HepG2 (cell line): ENCODE data around the gene RELB. TPM values are rescaled to one million over a fixed set of nuclear protein-coding genes. Genes with fewer than 3 reads are reported as not detected.

Source experiments
- EZH2 ChIP-seq: conservative IDR thresholded peaks from 2 replicates; pipeline ENCODE4 v1.6.1; 2012; ENCODE audit warnings: mild to moderate bottlenecking, low read depth, low read length, moderate library complexity
- FOXM1 ChIP-seq: sonication (generic); formaldehyde crosslinking; IDR thresholded peaks from 2 replicates; pipeline ENCODE4 v1.5.0; 2020; ENCODE audit warnings: missing genetic modification reagents
- HMG20A ChIP-seq: IDR thresholded peaks from 2 replicates; pipeline ENCODE4 v1.6.1; 2016; ENCODE audit warnings: borderline replicate concordance
- HOXD1 ChIP-seq: sonication (generic); formaldehyde crosslinking; IDR thresholded peaks from 2 replicates; pipeline ENCODE4 v1.5.0; 2020; ENCODE audit warnings: missing genetic modification reagents
- IRX3 ChIP-seq: sonication (generic); formaldehyde crosslinking; IDR thresholded peaks from 2 replicates; pipeline ENCODE4 v1.8.1; 2023; ENCODE audit warnings: mild to moderate bottlenecking, low read depth, missing genetic modification reagents, borderline replicate concordance
- MIXL1 ChIP-seq: IDR thresholded peaks from 2 replicates; pipeline ENCODE4 v1.6.1; 2016
- MXI1 ChIP-seq: IDR thresholded peaks from 3 replicates; pipeline ENCODE4 v1.6.1; 2012; ENCODE audit warnings: low read depth, low read length, inconsistent platforms, borderline replicate concordance
- NBN ChIP-seq: fragments of 450-650 bp; conservative IDR thresholded peaks from 2 replicates; pipeline ENCODE4 v1.6.1; 2017
- NR1H2 ChIP-seq: sonication (generic); formaldehyde crosslinking; IDR thresholded peaks from 2 replicates; pipeline ENCODE4 v1.8.1; 2022; ENCODE audit warnings: low read depth, missing genetic modification reagents, borderline replicate concordance
- RNF219 ChIP-seq: sonication (generic); formaldehyde crosslinking; IDR thresholded peaks from 2 replicates; pipeline ENCODE4 v1.5.0; 2020; ENCODE audit warnings: mild to moderate bottlenecking, missing genetic modification reagents
- UBTF ChIP-seq: sonication (generic); formaldehyde crosslinking; IDR thresholded peaks from 2 replicates; pipeline ENCODE4 v1.4.0; 2020; ENCODE audit warnings: mild to moderate bottlenecking, missing genetic modification reagents
- YY1 ChIP-seq: IDR thresholded peaks from 2 replicates; pipeline ENCODE4 v1.6.1; 2011; ENCODE audit warnings: low read length, low read depth, moderate library complexity, mild to moderate bottlenecking; ENCODE audit not compliant: insufficient read depth, insufficient replicate concordance
- ZC3H13 ChIP-seq: sonication (generic); formaldehyde crosslinking; IDR thresholded peaks from 2 replicates; pipeline ENCODE4 v1.8.1; 2023; ENCODE audit warnings: mild to moderate bottlenecking, missing genetic modification reagents, moderate library complexity
- ZC3H4 ChIP-seq: sonication (generic); formaldehyde crosslinking; IDR thresholded peaks from 2 replicates; pipeline ENCODE4 v1.4.0; 2020; ENCODE audit warnings: missing genetic modification reagents, borderline replicate concordance
- ZFY ChIP-seq: sonication (generic); formaldehyde crosslinking; IDR thresholded peaks from 2 replicates; pipeline ENCODE4 v1.4.0; 2020; ENCODE audit warnings: missing genetic modification reagents
- ZMYM2 ChIP-seq: sonication (generic); formaldehyde crosslinking; IDR thresholded peaks from 2 replicates; pipeline ENCODE4 v1.8.0; 2022; ENCODE audit warnings: mild to moderate bottlenecking, missing genetic modification reagents
- ZNF260 ChIP-seq: sonication (generic); formaldehyde crosslinking; IDR thresholded peaks from 2 replicates; pipeline ENCODE4 v1.4.0; 2020; ENCODE audit warnings: missing genetic modification reagents, low read depth, mild to moderate bottlenecking, borderline replicate concordance
- ZNF275 ChIP-seq: sonication (generic); formaldehyde crosslinking; IDR thresholded peaks from 2 replicates; pipeline ENCODE4 v1.8.0; 2022; ENCODE audit warnings: missing genetic modification reagents, mild to moderate bottlenecking, inconsistent platforms, borderline replicate concordance
- ZNF550 ChIP-seq: sonication (generic); formaldehyde crosslinking; IDR thresholded peaks from 2 replicates; pipeline ENCODE4 v1.4.0; 2020; ENCODE audit warnings: mild to moderate bottlenecking, missing genetic modification reagents, borderline replicate concordance
- ZNF564 ChIP-seq: sonication (generic); formaldehyde crosslinking; IDR thresholded peaks from 2 replicates; pipeline ENCODE4 v1.8.1; 2023; ENCODE audit warnings: mild to moderate bottlenecking, missing genetic modification reagents
- ZNF652 ChIP-seq: IDR thresholded peaks from 2 replicates; pipeline ENCODE4 v1.6.1; 2016; ENCODE audit warnings: low read depth, borderline replicate concordance
- ZNF678 ChIP-seq: sonication (generic); formaldehyde crosslinking; IDR thresholded peaks from 2 replicates; pipeline ENCODE4 v1.4.0; 2020; ENCODE audit warnings: mild to moderate bottlenecking, missing genetic modification reagents
- ZNF781 ChIP-seq: sonication (generic); formaldehyde crosslinking; IDR thresholded peaks from 2 replicates; pipeline ENCODE4 v1.5.1; 2020; ENCODE audit warnings: borderline replicate concordance, mild to moderate bottlenecking, missing genetic modification reagents; ENCODE audit errors: not compliant biosample characterization
- ZNF841 ChIP-seq: sonication (generic); formaldehyde crosslinking; IDR thresholded peaks from 2 replicates; pipeline ENCODE4 v1.8.1; 2023; ENCODE audit warnings: missing genetic modification reagents, borderline replicate concordance
- ZSCAN20 ChIP-seq: sonication (generic); formaldehyde crosslinking; IDR thresholded peaks from 2 replicates; pipeline ENCODE4 v1.4.0; 2020; ENCODE audit warnings: missing genetic modification reagents, mild to moderate bottlenecking, borderline replicate concordance
- polyA plus RNA-seq, 8 experiments: library from polyadenylated mRNA; depleted of rRNA in 3 of 8; stranded (reverse) in 7 of 8; unstranded in 1 of 8; fragments of >200 nt; fragmentation: Illumina TruSeq in 4 of 8; extraction: Trizol in 4 of 8; gene quantifications; 2 replicates each; pipeline versions ENCODE4 v1.2.1 to v1.2.3, GENCODE V29; 2011 to 2016; ENCODE audit warnings: low read depth in 4 of 8, missing spikeins in 1 of 8, mixed read lengths in 1 of 8; ENCODE audit not compliant: insufficient read depth in 1 of 8
- total RNA-seq, 5 experiments: library from RNA; depleted of rRNA; stranded (reverse); fragments of >200 nt; fragmentation: Illumina TruSeq; extraction: Trizol; gene quantifications; 2 replicates each; pipeline ENCODE4 v1.2.3, GENCODE V29; 2016; ENCODE audit warnings: low read depth in 1 of 5

The RELB gene
- total and polyA plus RNA-seq, 2 of the 13 experiments (the other 11 are each of a cell fraction or from before 2014, with no cell fraction given) = 1.9 to 3.5 TPM

- TF ChIP-seq RNF219 (CRISPR knock-in tag) = no peak
- no peak for TF ChIP-seq ZNF652 (CRISPR knock-in tag)
- peak; percentile 24; the same call in 1 of the 2 replicates for TF ChIP-seq NR1H2 (CRISPR knock-in tag)
- no peak; the same call in none of the 2 replicates for TF ChIP-seq UBTF
- TF ChIP-seq HOXD1 (CRISPR knock-in tag) = no peak
- peak; percentile 83; the same call in 2 of the 3 replicates for TF ChIP-seq MXI1
- TF ChIP-seq HMG20A (CRISPR knock-in tag) = no peak
- no peak; the same call in 1 of the 2 replicates for TF ChIP-seq ZFY (CRISPR knock-in tag)
- peak; percentile 11; the same call in 1 of the 2 replicates for TF ChIP-seq MIXL1 (CRISPR knock-in tag)
- 0 out of 2 replicates have a peak, but pooled peaks have one; percentile 63 for TF ChIP-seq IRX3 (CRISPR knock-in tag)
- no peak for TF ChIP-seq FOXM1 (CRISPR knock-in tag)
- TF ChIP-seq ZC3H13 (CRISPR knock-in tag) = no peak; the same call in 1 of the 2 replicates
- 0 out of 2 replicates have a peak, but pooled peaks have one; percentile 67 for TF ChIP-seq NBN
- TF ChIP-seq EZH2 = no peak
- peak; percentile 93 for TF ChIP-seq YY1
- TF ChIP-seq ZNF678 = no peak
- no peak for TF ChIP-seq ZSCAN20 (CRISPR knock-in tag)
- 0 out of 2 replicates have a peak, but pooled peaks have one; percentile 12 for TF ChIP-seq ZNF275 (CRISPR knock-in tag)
- TF ChIP-seq ZNF781 (CRISPR knock-in tag) = peak; percentile 63
- TF ChIP-seq ZMYM2 (CRISPR knock-in tag) = 0 out of 2 replicates have a peak, but pooled peaks have one; percentile 42
- no peak for TF ChIP-seq ZNF841
- TF ChIP-seq ZC3H4 (CRISPR knock-in tag) = no peak
- TF ChIP-seq ZNF260 = no peak
- no peak for TF ChIP-seq ZNF564 (CRISPR knock-in tag)
- no peak for TF ChIP-seq ZNF550
Measured at GRCh38 chr19:44954649-44955504, 46.4 kb upstream of the RELB start, which contains the start of gene CLPTM1 (continued).
